NCI-H2227 (cell line): ENCODE data around the gene ELOF1.
"Not testable (repeated sequence)": the region's sequence is repeated elsewhere in the genome, so short reads cannot be mapped to it uniquely, and the experiment has no call there.

Source experiments
- DNase-seq: peaks from one replicate; lab custom pipeline; 2025; ENCODE audit not compliant: unreplicated experiment; lab: John Stamatoyannopoulos, UW

ELOF1 gene

GRCh38 chr19:11573354-11573753, 14.3 kb upstream of the ELOF1 start:
- not testable (repeated sequence) for DNase-seq

- peak; percentile 32 for DNase-seq
Observed at GRCh38 chr19:11570039-11570462, 11.0 kb upstream of the ELOF1 start.

DNA sequence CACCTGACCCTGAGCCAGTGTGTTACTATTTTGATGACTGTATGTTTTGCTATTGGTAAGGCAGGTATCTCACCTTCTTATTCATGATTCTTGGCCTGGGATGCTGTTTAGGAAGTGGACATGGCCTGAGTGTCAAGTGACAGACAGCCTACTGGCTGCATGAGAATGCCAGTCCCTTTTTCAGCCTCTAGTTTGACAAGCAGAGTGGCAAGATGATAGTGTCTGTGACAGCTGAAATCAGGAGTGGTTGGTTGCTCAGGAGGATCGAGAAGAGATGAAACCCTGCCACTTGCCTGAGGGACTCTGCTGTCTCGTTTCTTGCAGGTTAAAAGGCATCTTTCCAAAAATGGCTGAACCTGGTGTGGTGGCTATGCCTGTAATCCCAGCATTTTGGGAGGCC, 7.1 kb upstream of the ELOF1 start:
- no peak for DNase-seq

GRCh38 chr19:11565649-11565980, 6.6 kb upstream of the ELOF1 start:
- DNase-seq = not testable (repeated sequence)

DNA sequence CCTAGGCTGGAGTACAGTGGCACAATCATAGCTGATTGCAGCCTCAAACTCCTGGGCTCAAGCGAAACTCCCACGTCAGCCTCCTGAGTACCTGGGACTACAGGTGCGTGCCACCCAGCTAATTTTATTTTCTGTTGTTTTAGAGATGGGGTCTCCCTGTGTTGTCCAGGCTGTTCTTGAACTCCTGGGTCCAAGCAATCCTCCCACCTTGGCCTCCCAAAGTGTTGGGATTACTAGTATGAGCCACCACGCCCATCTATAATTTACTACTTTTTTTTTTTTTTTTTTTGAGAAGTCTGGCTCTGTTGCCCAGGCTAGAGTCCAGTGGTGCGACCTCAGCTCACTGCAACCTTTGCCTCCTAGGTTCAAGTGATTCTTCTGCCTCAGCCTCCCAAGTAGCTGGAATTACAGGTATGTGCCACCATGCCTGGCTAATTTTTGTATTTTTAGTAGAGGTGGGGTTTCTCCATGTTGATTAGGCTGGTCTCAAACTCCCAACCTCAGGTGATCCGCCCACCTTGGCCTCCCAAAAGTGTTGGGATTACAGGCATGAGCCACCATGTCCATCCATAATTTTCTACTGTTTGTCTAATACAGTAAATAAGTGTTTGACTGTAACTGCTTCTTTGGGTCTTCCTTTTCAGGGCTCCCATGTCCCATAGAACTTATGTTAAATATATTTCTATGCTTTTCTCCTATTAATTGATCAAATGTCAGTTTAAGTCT, 5.2 kb upstream of the ELOF1 start:
- not testable (repeated sequence) for DNase-seq

DNA sequence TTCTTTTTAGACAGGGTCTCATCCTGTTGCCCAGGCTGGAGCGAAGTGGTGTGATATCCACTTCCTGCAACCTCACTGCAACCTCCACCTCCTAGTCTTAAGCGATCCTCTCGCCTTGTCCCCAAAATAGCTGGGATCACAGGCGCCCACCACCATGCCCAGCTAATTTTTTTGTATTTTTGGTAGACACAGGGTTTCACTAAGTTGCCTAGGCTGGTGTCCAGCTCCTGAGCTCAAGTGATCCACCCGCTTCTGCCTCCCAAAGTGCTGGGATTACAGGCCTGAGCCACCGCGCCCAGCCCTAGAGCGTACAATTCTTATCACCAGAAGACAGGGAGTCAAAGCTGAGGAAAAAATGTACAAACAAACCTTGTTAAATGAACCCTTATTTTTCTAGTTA, 4.5 kb upstream of the ELOF1 start:
- DNase-seq = no peak

- DNase-seq = peak; percentile 79
Observed at GRCh38 chr19:11560404-11561051, 1.5 kb upstream of the ELOF1 start.

DNA sequence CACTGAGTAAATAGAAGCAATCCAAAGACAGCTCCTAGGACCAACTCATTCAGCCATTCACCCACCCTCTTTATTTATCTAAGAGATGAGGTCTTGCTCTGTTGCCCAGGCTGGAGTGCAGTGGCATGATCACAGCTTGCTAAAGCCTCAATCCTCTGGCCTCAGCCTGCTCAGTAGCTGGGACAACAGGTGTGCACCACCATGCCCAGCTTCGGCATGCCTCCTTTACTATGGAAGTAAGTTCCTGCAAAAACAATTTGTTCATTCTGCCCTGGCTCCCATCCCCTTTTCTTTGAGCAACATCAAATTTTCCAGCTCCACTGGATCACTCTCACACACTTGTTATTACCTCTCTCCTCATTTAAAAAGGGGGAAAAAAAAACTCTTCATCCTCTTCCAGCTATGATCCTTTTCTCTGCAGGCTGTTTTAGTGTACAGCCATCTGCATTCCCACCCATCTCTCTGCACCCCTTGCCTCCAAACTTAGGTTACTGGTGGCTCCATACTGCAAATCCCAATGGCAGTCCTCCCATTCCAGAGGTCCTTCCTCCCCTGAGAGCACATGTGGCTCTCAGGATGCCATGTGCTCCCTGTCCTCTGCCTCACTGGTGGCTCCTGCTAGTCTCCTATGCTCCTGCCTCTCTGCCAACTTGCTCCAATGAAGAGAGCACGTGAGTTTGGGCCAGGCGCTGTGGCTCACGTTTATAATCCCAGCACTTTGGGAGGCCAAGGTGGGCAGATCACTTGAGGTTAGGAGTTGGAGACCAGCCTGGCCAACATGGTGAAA, 2.2 kb downstream of the ELOF1 start:
- no peak for DNase-seq

DNA sequence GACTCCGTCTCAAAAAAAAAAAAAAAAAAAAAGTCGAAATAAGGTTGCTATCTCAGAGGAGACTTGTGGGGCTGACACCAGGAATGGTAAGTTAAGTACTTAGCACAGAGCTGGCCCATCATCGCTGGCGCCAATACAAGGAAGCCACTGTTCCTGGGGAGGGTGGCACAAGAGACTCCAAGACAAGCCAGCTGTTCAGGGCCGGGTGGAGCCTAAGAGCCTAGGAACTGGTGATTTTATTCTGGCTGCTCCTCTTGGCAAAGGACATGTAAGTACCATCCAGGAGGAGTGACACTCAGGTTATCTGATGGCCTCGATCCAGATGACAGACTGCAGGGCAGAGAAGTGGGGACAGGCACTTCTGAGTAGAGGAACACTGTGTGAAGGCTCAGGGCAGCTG, 3.8 kb downstream of the ELOF1 start:
- no peak for DNase-seq

- DNase-seq = no peak
Observed at GRCh38 chr19:11554160-11554559, 4.9 kb downstream of the ELOF1 start.

- DNase-seq = no peak
Observed at GRCh38 chr19:11552666-11553372, 6.2 kb downstream of the ELOF1 start.

- DNase-seq = no peak
Observed at GRCh38 chr19:11551603-11552235, 7.3 kb downstream of the ELOF1 start.

DNA sequence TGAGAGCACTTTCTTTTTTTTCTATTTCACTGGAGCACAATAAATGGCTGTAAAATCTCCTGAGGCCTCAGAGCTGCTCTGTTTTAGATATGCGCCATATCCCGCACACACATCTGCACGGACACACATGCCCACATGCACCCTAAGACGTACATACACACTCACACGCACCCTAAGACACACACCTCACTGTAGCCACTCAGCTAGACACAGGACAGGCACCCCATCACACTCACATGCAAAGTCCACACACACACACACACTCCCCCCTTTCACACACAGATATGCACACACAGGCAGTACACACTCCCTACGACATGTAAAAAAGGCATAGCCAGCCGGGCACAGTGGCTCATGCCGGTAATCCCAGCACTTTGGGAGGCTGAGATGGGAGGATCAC, 8.8 kb downstream of the ELOF1 start:
- no peak for DNase-seq

- DNase-seq = no peak
Observed at GRCh38 chr19:11549386-11549953, 9.6 kb downstream of the ELOF1 start.

- no peak for DNase-seq
Observed at GRCh38 chr19:11547929-11548700, 10.9 kb downstream of the ELOF1 start.

- no peak for DNase-seq
Observed at GRCh38 chr19:11541238-11541637, 17.8 kb downstream of the ELOF1 start.

DNA sequence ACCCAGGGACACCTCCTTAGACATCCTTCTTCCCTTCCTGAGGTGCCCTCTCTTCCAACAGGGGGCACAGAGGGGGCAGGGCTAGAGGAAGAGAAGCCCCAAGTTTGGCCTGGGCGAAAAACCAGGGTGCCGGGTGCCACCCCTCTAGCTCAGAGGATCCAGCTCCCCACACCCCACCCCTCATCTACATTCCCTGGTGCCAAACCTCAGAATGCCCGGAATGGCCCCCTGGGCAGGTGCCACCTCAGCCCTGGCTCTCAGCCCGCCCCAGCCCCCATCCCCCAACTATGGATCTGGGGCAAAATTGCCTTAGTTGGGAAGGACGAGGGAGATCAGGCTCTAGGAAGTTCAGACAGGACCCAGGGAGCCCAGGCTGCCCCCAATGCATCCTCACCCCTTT, 18.4 kb downstream of the ELOF1 start:
- no peak for DNase-seq

- DNase-seq = peak; percentile 59
Observed at GRCh38 chr19:11539495-11540365, 19.3 kb downstream of the ELOF1 start.
